DMS53 (cell line): ENCODE data around the gene IRF1.

Experiments used
- DNase-seq: peaks from one replicate; lab custom pipeline; 2025; lab: John Stamatoyannopoulos, UW

The IRF1 gene

GRCh38 chr5:132474881-132475496 is 15.6 kb downstream of the IRF1 start:
- peak; percentile 26 for DNase-seq

DNA sequence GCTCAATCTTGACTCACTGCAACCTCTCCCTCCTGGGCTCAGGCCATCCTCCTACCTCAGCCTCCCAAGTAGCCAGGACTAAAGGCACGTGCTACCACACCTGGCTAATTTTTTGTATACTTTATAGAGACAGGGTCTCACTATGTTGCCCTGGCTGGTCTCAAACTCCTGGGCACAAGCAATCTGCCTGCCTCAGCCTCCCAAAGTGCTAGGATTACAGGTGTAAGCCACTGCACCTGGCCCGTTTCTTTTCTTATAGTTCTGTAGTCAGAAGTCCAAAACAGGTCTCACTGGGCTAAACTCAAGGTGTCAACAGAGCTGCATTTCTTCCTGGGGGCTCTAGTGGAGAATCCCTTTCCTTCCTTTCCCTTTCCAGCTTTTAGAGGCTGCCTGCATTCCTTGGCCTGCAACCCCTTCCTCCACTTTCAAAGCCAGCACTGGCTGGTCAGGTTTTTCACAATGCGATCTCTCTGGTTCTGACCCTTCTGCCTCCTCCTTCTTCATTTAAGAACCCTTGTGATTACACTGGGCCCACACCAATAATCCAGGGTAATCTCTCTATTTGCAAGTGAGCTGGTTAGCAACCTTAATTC is 16.3 kb downstream of the IRF1 start:
- DNase-seq, result no peak

- DNase-seq, result no peak
Measured at GRCh38 chr5:132473668-132474067, 16.9 kb downstream of the IRF1 start.

DNA sequence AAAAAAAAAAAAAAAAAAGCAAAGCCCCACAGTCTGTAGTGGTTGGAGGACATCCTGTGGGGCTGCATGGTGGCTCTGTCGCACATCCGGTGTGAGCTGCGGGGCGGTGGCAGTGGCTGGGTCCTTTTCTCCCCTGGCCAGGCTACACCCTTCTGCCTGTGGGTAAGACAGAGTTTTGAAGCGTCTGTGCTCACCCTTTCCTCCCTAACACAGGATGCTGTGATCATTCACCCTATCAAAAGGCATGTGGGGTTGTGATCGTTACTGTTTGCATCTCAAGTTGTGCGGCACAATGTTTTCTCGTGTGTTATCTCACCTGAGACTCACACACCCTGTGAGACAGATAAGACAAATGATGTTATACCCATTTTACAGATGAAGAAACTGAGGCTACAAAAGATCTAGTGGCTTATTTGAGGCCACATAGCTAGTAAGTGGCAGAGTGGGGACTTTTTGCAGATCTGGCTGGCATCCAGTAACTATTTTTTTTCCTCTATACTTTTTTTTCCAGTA is 17.5 kb downstream of the IRF1 start:
- DNase-seq, result no peak

DNA sequence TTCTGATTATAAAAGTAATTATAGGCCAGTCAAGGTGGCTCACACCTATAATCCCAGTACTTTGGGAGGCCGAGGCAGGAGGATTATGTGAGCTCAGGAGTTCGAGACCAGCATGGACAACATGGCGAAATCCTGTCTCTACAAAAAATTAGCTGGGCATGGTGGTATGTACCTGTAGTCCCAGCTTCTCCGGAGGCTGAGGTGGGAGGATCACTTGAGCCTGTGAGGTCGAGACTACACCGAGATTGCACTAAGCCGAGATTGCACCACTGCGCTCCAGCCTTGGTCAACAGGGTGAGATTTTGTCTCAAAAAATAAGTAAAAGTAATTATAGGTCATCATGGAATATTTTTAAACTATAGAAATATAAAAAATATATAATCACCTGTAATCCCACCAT is 18.1 kb downstream of the IRF1 start:
- no peak for DNase-seq

DNA sequence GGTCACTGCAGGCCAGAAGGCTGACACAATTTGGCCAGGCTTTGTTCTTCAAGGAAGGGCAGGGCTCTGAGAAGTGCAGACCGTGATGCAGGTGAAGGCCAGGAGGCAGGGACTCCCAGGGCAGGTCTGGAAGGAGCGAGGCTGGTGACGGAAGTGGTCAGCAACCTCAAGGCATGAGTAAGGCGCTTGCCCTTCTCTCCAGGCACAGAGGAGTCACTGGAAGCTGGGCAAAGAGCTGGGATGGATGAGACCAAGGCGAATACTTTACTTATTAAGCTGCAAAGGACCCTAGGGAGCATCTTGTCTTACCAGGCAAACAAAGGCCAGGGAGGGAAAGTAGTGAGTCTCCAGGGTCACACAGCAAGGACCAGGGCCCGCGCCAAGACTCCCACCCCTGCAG is 18.6 kb downstream of the IRF1 start:
- DNase-seq, result no peak

GRCh38 chr5:132471151-132471907 is 19.2 kb downstream of the IRF1 start:
- DNase-seq, result no peak

DNA sequence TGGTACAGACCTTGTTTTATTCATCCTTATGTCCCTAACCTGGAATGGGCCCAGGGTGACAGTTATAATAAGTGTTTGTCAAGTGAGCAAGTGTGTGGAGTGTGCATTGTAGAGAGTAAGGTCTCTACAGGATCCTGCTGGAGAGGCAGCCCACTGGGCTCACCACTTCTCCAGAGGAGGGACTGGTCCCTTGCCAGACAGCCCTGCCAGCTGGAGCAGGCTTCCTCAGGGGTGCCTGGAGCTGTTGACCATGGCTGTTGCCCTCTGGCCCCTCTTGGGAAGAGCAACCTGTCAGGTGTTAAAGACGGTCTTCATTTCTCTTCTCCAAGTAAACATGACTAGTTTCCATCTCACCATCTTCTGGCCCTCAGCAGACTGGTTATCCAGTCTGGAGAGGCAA is 20.0 kb downstream of the IRF1 start:
- no peak for DNase-seq

- DNase-seq, result no peak
Measured at GRCh38 chr5:132470010-132470392, 20.6 kb downstream of the IRF1 start.

DNA sequence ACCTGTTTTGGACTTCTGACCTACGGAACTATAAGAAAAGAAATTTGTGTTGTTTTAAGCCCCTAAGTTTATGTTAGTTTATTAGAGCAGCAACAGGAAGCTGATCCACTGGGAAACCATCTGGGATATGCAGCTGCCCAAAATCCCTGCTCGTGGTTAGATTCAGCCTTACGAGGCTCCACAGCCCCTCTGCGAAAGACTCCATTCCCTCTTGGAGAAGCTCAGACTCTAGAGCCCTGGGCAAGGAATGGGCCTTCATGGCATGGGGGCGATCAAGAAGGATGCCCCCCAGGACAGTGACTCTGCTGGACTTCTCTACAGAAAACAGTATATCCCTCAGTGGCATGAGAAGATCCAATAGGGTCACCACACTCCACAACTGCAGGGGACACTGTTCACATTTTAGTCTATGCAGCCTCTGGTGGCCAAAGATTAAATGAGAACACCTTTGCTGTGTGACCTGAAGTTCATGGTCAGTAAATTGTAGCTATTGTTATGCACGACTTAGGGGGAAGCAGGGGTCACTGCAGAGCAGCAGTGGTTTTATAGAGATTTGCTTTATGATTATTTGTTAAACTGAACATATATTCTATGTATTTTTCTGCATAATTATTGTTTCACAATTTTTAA is 21.1 kb downstream of the IRF1 start:
- DNase-seq, result no peak

DNA sequence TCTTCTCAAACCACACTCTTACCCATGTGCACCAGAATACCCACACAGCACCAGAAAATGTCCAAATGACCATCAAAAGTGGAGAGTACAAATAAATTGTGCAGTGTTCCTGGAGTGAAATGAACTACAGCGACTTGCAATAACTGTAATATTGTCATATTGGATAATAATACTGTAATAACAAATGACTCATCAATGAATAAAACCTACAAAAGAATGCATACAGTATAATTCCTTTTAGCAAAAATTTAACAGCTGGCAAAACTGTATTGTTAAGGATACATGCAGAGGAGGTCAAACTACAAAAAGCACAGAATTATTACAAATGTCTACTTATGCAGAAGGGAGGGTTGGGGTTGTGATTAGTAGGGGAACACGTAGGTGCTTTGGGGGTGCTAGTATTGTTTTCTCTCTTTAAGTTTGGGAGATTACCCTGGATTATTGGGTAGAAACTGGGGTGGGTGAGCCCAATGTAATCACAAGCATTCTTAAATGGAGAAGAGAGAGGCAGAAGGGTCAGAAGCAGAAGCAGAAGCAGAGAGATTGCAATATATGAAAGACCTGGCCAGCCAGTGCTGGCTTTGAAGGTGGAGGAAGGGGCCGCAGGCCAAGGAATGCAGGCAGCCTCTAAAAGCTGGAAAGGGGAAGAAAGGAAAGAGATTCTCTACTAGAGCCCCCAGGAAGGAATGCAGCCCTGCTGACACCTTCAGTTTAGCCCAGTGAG is 21.8 kb downstream of the IRF1 start:
- no peak for DNase-seq

DNA sequence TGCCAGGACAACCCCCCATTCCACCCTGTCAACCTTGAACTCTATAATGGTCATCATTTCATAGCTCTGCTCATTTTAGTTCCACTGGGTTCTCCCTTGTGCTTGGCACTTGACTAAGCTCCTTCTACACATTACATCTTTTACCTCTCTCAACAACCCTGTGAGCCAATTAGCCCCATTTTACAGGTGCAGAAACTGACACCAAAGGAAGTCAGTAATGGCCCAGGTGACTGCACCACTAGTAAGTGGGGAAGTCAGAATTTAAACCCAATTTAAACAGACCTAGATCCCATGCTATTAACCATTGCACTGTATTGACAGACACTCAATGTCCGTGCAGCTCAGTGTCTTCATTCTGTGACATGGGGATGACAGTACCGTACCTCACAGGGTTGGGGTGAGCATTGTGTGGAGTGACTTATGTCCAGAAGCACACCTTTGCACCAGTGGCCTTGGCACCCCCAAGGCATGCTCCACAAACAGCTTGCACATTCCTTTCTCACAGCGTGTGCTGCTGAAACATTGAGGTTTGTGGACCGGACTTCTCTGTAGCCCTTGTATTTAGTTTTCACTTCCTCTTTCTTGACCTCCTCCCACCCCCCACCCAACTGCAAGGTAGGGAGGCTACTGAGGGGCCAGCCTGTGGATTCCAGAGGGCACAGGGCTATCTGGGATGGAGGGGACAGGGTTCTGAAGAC is 23.1 kb downstream of the IRF1 start:
- no peak for DNase-seq

DNA sequence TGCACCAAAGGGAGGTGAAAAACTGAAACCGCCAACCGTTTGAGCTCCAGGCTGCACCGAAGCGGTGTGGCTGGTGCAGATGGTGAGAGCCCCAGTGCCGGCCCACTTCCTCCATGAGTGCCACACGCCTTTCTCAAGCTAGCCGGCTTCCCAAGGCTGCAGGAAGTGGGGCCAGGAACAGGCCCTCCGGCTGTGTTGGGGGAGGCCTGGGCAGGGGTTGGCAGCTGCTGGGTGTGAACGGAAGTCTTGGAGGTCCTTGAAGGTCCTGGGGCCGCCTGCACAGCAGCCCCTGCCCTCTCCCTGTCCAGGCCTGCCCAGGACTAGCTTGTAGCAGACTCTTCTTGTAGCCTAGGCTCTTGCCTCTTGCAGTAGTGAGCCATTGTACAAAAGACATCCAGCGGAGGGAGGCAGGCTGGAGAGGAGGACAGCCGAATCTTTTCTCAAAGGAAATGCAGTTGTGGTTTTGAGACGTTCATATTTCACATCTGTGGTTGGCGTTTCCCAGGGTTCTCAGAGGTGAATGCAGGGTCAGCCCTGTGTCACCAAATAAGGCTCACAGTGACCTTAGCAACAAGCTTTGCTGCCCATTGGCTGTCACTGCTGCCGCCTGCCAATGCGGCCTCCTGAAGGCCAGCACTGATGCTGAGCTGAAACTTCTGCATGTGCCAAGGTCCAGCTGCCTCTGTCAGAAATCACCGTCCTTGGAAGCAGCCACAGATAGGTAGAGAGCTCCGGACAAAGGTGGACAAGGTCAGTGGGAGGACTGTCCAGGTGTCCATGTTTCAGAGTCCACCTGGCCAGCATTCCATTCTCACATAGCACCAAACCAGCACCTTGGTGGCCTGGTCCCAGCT is 23.9 kb downstream of the IRF1 start:
- no peak for DNase-seq

DNA sequence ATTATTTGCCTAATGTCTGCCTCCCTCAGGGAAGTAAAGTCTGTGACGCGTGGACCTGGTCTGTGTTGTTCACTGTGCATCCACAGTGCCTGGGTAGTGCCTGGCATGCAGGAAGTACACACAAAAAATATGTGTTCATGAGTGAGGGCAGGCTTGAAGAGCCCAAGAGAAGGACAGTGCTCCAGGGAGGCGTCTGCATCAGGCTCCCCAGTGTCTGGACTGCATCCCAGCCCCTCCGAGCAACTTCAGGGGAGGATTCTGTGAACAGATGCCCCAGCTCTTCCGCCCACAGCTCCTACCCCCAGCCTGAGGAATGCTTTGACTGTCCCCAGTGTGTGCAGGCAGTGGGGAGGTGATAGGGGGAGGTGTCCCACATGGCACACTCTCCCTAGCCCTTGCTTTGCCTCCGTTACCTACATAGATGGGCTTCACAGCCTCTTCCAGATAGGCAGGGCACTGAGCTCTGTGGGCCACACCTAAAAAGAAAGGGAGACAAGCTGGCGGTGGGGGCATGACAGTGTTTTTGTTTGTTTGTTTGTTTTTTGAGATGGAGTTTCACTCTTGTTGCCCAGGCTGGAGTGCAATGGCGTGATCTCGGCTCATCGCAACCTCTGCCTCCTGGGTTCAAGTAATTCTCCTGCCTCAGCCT is 25.4 kb downstream of the IRF1 start:
- peak; percentile 51 for DNase-seq

GRCh38 chr5:132464156-132464939 is 26.2 kb downstream of the IRF1 start:
- DNase-seq, result peak; percentile 64

GRCh38 chr5:132463811-132464155 is 26.8 kb downstream of the IRF1 start:
- peak; percentile 51 for DNase-seq

DNA sequence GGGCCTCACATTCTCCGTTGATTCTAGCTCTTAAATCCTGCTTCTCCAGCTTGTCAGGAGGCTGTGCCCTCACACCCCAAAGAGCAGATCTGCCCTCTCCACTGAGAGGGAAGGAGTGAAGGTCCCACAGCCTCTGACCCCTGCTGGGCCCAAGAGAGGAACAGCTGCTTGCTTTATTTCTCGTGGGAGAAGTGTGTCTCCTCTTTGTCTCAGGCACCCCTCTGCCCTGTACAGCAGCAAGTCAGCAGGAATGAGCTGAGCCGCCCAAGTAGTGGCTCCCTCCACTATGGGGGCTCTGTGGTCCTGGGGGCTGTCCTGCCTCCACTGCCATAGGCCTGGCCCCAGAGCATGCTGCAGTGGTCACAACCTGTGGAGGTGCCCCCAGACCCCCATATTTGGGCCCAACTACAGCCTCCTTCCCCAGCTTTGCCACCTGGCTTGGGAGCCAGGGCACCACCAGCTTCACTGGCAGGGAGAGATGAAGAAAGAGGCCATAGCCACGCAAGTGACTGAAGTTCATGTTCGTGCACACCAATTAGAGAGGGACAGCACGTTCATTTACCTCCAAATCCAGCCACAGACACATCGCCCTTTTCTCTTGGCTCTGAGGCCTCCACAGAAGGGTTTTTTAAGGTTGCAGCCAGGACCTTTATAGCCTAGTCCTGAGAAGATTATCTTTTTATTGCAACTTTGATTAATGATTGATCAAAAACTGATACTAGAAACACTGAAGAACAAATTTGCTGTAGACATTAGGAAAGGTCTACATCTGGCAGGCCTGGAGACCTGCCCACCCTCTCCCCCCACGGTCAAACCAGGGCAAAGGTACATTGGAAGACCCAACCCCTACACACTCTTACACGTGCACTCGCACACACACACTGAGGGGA is 27.5 kb downstream of the IRF1 start:
- no peak for DNase-seq

- no peak for DNase-seq
Measured at GRCh38 chr5:132462333-132462732, 28.2 kb downstream of the IRF1 start.
